ENCODE measurements around the gene MAGOH. TPM values are rescaled to one million over a fixed set of nuclear protein-coding genes. Genes with fewer than 3 reads are reported as not detected.
A peak's percentile ranks its signal among the peaks of the same experiment; 100 is the strongest.
"Not testable (repeated sequence)": the region's sequence is repeated elsewhere in the genome, so short reads cannot be mapped to it uniquely, and the experiment has no call there.

The MAGOH gene
- total RNA-seq, 1 donor from 2014 or later: 57.8 TPM

DNA sequence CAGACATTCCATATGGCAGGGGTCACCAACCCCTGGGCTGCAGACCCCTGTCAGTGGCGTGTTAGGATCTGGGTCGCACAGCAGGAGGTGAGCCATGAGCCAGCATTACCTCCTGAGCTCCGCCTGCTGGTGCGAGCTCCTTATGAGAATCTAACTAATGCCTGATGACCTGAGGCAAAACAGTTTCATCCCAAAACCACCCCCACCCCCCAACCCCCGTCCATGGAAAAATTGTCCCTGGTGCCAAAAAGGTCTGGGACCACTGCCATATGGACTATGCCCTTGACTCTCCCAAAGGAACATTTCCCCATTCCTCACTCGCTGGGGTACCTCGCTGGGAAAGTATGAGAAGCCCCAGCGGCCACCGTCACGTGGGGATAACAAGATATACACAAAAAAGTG lies 48.1 kb downstream of the MAGOH start:
- no peak for DNase-seq (ENCODE audit: extremely low read depth, low read depth, low spot score)

DNA sequence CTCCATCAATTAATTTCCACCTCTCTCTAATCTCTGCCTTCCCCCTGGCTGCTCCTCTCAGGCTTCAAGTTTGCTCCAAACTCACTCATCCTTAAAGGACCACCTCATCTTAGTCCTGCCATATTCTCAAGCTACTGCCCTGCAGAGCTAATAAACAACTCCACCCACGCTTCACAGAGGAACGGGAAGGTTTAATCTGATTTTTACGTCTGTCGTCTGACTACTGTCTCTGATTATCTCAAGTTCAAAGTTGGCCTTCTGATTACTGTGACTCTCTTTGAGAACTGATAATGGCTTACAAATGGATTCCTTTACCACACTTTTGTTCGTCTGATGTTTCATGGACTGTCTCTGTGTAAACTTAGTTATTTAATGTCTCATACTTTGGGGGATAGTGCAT lies 49.3 kb downstream of the MAGOH start:
- DNase-seq (ENCODE audit: extremely low read depth, low read depth, low spot score): no peak

DNA sequence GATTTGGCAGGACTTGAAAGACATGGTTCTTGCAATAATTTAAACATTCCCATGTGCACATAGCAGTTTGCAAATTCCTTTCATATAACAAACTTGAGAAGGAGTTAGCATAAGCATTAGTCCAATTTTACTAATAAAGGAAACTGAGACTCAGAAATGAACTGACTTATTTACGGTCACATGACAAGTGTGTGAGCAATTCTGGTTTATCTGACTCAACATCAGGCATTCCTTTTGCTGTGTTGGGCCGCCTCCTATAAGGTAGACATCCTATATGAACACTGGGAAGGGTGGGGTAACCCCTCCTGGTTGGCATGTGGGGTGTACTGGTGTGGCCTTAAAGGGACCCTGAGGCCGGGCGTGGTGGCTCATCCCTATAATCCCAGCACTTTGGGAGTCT lies 50.2 kb downstream of the MAGOH start:
- DNase-seq (ENCODE audit: extremely low read depth, low read depth, low spot score): no peak

DNA sequence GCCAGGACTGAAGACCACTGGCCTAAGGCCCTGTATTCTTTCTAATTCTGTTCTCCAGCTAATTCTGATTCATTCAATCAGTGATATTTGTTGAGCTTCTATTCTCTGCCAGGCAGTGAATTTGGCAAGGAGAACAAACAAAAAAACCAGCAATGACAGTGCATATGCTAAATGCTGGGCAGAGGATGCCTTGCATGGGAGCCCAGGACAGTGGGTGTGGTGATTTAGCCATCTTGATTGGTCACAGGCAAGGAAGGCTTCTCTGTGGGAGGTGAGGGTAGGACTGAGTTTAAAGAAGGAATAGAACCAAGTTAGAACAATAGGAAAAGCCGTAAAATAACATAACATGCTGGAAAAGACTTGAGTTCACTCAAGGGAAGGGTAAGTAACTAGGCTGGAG lies 50.9 kb downstream of the MAGOH start:
- no peak for DNase-seq (ENCODE audit: extremely low read depth, low read depth, low spot score)

DNA sequence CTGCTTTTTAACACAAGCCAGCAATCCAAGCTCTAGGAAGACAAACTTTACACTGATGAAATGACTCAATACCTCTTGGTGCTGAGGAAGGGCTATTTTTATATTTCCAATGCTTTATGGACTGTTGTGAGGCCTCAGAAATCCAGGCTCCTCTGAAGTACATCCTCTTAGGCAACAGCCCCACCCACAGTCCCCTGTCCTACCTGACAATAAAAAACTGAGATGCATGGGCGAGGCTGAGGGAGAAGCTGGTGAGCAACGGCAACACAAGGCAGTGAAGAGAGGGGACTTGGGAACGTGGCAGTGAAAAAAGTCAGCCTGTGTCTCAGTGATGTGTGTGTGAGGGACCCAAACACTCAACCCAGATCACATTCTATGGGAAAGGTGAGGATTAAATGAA lies 51.8 kb downstream of the MAGOH start:
- no peak for DNase-seq (ENCODE audit: extremely low read depth, low read depth, low spot score)

DNA sequence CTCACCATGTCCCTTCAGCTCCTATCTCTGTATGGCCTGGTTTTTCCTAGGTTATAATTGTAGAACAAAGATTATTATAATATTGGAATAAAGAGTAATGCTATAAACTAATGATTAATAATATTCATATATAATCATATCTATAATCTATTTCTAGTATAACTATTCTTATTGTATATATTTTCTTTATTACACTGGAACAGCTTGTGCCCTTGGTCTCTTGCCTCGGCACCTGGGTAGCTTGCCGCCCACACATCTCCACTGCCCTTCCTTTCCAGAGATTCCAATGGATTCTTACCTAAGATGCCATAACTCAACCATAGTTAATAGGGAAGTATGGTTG lies 52.4 kb downstream of the MAGOH start:
- not testable (repeated sequence) for DNase-seq (ENCODE audit: extremely low read depth, low read depth, low spot score)

DNA sequence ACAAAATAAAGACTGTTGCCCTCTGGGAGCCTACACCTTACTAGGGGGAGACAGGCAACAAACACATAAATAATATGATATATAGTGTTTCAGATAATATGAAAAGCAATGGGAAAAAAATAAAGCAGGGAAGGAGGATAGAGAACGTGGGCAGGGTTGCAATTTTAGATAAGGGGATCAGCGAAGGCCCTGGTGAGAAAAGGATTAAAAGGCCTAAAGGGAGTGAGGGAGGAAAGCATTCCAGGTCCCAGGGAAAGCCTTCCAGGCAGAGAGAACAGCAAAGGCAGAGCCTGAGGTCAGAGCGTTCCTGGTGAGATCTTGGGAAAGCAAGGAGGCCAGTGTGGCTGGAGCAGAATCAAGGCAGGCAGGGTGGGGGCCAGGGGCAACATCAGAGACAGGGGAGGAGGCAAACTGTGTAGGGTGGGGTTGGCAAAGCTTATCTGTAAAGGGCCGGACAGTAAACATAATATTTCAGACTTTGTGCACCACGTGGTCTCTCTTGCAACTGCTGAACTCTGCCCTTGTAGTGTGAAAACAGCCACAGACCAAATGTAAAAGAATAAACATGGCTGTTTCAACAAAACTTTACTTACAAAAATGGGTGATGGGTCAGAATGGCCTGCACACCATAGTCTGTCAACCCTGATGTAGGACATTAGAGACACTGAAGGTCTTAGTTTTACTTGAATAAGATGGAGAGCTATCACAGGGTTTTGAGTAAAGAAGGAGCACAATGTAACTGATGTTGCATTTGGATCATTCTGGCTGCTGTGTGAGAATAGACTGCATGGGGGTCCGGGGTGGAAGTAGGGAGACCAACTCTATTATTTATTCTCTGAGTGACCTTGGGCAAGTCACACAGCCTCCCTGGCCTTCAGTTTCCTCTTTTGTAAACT lies 55.0 kb downstream of the MAGOH start:
- no peak for DNase-seq (ENCODE audit: extremely low read depth, low read depth, low spot score)

DNA sequence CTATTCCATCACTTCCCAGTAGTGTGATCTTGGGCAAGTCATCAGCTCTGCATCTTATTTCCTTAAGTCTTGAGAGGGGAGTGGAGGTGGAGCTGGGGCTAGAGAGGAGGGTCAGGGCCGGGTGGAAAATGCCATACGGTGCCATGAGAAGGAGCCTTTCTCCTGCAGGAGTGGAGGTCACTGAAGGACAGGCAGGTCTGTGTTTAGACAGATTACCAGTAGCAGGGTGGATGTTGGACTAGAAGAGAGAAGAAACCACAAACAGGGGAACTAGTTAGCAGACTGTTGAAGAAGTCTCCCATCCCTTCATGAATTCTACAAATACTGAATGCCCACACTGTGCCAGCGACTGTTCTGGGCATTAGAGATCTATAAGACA lies 55.6 kb downstream of the MAGOH start:
- no peak for DNase-seq (ENCODE audit: extremely low read depth, low read depth, low spot score)

DNA sequence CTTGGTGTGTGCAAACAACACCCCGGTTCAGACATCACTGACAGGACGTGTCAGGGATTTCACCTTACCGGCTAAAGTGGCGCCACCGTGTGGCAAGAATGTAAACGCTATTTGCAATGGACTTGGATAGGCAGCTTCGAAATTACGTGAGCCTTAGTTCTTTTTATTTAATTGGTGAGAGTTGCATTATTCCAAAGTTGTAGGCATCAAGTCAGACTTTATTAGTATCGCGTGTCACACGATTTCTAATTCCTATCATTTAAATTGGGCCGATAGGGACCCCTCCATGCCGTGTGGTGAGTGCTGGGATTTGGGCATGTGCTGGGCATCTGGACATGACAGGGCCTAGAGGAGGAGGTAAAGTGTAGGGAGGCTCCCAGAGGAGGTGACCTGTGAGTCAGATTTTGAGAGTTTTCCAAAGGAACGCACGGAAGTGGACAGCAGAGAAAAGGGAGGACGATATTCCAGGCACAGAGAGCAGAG lies 56.2 kb downstream of the MAGOH start:
- peak; percentile 50 for DNase-seq (ENCODE audit: extremely low read depth, low read depth, low spot score)

DNA sequence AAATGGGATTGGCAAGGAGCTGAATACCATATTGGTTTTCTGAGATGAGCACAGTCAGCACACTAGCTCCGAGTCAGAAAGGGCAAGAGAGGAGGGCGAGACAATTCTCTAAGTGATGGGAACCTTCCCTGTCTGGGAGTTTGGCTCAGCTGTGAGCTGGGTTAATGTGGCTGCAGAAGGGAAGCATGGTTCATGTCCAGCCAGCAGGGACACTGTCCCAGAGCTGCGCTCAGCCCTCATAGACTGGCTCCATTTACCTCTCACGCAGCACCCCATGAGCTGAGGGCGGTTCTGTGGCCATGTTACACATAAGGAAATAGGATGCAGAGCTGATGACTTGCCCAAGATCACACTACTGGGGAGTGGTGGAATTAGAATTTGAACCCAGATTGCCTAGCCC lies 57.4 kb downstream of the MAGOH start:
- DNase-seq (ENCODE audit: extremely low read depth, low read depth, low spot score): no peak

DNA sequence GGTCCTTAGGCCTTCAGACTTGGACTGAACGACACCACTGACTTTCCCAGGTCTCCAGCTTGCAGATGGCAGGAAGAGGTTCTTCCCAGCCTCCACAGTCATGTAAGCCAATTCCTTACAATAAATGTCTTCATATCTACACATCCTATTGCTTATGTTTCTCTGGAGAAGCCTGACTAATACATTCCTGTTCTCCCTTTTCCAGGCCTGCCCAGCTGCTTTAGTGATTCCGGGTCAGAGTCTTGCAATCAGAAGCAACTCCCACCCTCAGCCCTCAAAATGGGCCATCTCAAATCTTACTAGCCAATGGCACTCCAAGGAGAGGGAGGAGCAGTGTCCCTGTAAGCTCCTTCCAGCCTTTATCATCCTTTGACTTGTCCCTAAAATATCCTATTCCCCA lies 58.1 kb downstream of the MAGOH start:
- no peak for DNase-seq (ENCODE audit: extremely low read depth, low read depth, low spot score)

Other genes with a start within 250 kb of the MAGOH start
- 0.24 and 2.5 TPM in 2 replicates for gene PODN, start 176.3 kb downstream of the MAGOH start, total RNA-seq
- not detected in 2 replicates for gene SLC1A7, start 95.9 kb downstream of the MAGOH start, total RNA-seq
- gene CPT2, start 41.7 kb downstream of the MAGOH start, total RNA-seq: 14.1 and 14.8 TPM in 2 replicates
- gene CZIB, start 17.9 kb downstream of the MAGOH start, total RNA-seq: 45.8 and 50.6 TPM in 2 replicates
- gene LRP8, start 89.6 kb upstream of the MAGOH start, total RNA-seq: 18.2 and 27.5 TPM in 2 replicates
- not detected in 2 replicates for gene DMRTB1, start 220.9 kb upstream of the MAGOH start, total RNA-seq